ENCODE data around the gene FJX1.

- TF ChIP-seq, protein P1, sequence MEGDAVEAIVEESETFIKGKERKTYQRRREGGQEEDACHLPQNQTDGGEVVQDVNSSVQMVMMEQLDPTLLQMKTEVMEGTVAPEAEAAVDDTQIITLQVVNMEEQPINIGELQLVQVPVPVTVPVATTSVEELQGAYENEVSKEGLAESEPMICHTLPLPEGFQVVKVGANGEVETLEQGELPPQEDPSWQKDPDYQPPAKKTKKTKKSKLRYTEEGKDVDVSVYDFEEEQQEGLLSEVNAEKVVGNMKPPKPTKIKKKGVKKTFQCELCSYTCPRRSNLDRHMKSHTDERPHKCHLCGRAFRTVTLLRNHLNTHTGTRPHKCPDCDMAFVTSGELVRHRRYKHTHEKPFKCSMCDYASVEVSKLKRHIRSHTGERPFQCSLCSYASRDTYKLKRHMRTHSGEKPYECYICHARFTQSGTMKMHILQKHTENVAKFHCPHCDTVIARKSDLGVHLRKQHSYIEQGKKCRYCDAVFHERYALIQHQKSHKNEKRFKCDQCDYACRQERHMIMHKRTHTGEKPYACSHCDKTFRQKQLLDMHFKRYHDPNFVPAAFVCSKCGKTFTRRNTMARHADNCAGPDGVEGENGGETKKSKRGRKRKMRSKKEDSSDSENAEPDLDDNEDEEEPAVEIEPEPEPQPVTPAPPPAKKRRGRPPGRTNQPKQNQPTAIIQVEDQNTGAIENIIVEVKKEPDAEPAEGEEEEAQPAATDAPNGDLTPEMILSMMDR (IDR thresholded peaks at IDR 0.05): no peak
- TF ChIP-seq POLR2A (IDR thresholded peaks at IDR 0.05) (no peak), POLR2AphosphoS5 (IDR thresholded peaks at IDR 0.05) (no peak), EP300 (IDR thresholded peaks at IDR 0.05) (no peak)
These were observed 19.8 kb upstream of the FJX1 start for GRCh38 chr11:35598254-35599125.
